HG03280 (cell line): ENCODE results near the gene ATXN2L.
"Not testable (repeated sequence)": the region's sequence is repeated elsewhere in the genome, so short reads cannot be mapped to it uniquely, and the experiment has no call there.

Experiments
- ATAC-seq: cut with Tn5 transposase; IDR thresholded peaks from one replicate; pipeline ENCODE4 v1.9.1; 2021; ENCODE audit warnings: mild to moderate bottlenecking, moderate library complexity; ENCODE audit not compliant: unreplicated experiment

The ATXN2L gene, protein sequence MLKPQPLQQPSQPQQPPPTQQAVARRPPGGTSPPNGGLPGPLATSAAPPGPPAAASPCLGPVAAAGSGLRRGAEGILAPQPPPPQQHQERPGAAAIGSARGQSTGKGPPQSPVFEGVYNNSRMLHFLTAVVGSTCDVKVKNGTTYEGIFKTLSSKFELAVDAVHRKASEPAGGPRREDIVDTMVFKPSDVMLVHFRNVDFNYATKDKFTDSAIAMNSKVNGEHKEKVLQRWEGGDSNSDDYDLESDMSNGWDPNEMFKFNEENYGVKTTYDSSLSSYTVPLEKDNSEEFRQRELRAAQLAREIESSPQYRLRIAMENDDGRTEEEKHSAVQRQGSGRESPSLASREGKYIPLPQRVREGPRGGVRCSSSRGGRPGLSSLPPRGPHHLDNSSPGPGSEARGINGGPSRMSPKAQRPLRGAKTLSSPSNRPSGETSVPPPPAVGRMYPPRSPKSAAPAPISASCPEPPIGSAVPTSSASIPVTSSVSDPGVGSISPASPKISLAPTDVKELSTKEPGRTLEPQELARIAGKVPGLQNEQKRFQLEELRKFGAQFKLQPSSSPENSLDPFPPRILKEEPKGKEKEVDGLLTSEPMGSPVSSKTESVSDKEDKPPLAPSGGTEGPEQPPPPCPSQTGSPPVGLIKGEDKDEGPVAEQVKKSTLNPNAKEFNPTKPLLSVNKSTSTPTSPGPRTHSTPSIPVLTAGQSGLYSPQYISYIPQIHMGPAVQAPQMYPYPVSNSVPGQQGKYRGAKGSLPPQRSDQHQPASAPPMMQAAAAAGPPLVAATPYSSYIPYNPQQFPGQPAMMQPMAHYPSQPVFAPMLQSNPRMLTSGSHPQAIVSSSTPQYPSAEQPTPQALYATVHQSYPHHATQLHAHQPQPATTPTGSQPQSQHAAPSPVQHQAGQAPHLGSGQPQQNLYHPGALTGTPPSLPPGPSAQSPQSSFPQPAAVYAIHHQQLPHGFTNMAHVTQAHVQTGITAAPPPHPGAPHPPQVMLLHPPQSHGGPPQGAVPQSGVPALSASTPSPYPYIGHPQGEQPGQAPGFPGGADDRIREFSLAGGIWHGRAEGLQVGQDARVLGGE

GRCh38 chr16:28822520-28823290 is at the start of gene ATXN2L:
Gene ATXN2L (plus strand): TSS chr16:28822999. CDS start chr16:28823260, 261 bp downstream.
- peak; percentile 48 for ATAC-seq

GRCh38 chr16:28781697-28782096 is 41.1 kb upstream of the ATXN2L start:
- ATAC-seq = not testable (repeated sequence)

DNA sequence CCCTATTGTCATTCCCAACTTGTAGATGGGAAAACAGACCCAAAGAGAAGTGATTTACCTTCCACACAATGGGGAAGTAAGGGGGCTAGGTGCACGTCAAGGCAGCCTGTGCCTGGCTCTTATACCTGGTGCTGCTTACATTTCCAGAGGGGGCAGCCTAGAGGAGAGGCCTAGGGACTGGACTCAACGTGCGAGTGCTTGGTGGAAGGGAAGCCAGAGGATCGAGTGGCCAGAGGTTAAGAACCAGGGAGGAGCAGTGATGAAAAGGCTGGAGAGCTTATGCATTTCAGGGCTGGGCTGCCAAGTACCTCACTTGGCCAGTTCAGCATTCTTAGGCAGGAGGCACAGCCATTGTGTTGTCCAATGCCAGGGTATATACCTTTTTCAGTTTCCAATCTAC is 40.4 kb upstream of the ATXN2L start:
- not testable (repeated sequence) for ATAC-seq

GRCh38 chr16:28802235-28803019 is 20.4 kb upstream of the ATXN2L start:
- peak; percentile 69 for ATAC-seq

DNA sequence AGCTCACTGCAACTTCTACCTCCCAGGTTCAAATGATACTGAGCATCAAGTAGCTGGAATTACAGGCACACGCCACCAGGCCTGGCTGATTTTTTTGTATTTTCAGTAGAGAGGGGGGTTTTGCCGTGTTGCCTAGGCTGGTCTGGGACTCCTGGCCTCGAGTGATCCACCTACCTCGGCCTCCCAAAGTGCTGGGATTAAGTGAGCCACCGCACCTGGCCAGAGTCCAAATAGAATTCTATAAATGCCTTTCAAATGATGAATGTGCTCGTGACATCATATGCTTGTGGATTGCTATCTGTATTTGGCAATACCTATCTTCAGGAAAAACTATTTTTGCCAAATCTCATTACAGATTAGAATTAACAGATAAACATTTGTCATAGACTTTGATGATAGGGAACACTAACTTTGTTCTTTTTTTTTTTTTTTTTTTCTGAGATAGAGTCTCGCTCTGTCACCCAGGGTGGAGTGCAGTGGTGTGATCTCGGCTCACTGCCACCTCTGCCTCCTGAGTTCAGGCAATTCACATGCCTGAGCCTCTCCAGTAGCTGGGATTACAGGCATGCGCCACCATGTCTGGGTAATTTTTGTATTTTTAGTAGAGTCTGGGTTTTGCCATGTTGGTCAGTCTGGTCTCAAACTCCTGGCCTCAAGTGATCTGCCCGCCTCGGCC is 15.2 kb upstream of the ATXN2L start:
- ATAC-seq = not testable (repeated sequence)

- no peak for ATAC-seq
Observed at GRCh38 chr16:28820016-28820415, 2.8 kb upstream of the ATXN2L start.

DNA sequence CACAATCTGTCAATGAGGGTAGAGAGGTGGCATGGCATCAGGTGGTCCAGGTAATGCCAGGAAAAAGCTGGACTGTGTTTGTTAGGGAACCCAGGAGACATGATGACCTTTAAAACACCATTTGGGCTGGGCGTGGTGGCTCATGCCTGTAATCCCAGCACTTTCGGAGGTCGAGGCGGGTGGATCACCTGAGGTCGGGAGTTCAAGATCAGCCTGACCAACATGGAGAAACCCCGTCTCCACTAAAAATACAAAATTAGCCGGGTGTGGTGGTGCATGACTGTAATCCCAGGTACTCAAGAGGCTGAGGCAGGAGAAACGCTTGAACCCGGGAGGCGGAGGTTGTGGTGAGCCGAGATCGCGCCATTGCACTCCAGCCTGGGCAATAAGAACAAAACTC is 2.3 kb upstream of the ATXN2L start:
- not testable (repeated sequence) for ATAC-seq

DNA sequence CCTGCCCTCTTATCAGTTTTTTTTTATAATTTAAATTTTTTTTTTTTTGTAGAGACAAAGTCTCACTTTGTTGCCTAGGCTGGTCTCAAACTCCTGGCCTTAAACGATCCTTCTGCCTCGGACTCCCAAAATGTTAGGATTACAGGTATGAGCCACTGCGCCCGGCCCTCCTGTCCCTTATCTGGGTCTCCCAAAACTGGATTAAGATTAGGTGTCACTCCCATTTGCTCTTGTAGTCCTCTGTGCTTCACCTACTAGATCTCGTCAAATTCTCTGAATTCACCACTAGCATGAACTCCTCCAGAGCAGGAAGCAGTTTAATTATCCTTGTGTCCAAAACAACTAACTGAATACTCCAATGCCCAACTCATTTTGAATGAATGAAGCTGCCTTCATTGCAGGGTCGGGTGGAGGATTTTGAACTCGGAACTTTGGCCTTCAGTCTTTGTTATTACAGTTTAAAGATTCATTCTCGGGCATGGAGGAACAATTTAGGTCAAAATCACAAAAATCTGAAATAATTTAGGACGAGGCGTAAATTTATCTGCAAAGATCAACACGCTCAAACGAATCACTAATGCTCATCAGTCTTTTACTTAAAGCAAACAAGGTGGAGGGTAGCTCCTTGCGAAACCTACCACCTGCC is 802 bp upstream of the ATXN2L start:
- no peak for ATAC-seq

- ATAC-seq = peak; percentile 16
Observed at GRCh38 chr16:28823291-28823872, 583 bp downstream of the ATXN2L start.

- ATAC-seq = peak; percentile 67
Observed at GRCh38 chr16:28823873-28824716, 1.3 kb downstream of the ATXN2L start.

GRCh38 chr16:28824717-28824973 is 1.8 kb downstream of the ATXN2L start:
- ATAC-seq = no peak

DNA sequence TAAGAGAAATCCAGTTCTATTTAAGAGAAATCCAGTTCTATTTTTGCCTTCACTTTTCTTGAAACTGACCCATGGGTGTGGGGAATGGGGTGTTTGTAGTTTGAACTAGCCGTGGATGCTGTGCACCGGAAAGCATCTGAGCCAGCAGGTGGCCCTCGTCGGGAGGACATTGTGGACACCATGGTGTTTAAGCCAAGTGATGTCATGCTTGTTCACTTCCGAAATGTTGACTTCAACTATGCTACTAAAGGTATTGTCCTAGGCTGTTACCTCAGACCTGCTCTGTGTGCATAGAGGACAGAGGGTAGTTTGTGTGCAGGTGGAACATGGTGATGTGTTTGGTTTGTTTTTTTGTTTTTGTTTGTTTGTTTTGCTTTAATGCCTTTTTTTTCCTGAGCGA is 3.3 kb downstream of the ATXN2L start:
- no peak for ATAC-seq

- no peak for ATAC-seq
Observed at GRCh38 chr16:28829747-28830146, 6.9 kb downstream of the ATXN2L start.

GRCh38 chr16:28830531-28830930 is 7.7 kb downstream of the ATXN2L start:
- ATAC-seq = no peak

GRCh38 chr16:28834349-28834748 is 11.6 kb downstream of the ATXN2L start:
- no peak for ATAC-seq

GRCh38 chr16:28834873-28835863 is 12.4 kb downstream of the ATXN2L start:
- no peak for ATAC-seq
